Mesenchymal stem cell (in vitro differentiated cells and primary cell): ENCODE measurements around the gene LGALS7B.
"Not testable (repeated sequence)": the region's sequence is repeated elsewhere in the genome, so short reads cannot be mapped to it uniquely, and the experiment has no call there.

Experiments
- DNase-seq: peaks from one replicate; pipeline ENCODE4 v3.0.0-alpha.2; 2013
- H2AFZ ChIP-seq: one replicate; pipeline ENCODE4 v1.6.1; 2013; ENCODE audit warnings: low read depth, mild to moderate bottlenecking, control low read depth, inconsistent platforms, low read length, moderate library complexity
- H2AK5ac ChIP-seq: 2 replicates; pipeline ENCODE4 v1.6.1; 2013; ENCODE audit warnings: low read length, moderate library complexity, mild to moderate bottlenecking, inconsistent platforms; ENCODE audit not compliant: severe bottlenecking
- H2BK120ac ChIP-seq: one replicate; pipeline ENCODE4 v1.6.1; 2013; ENCODE audit warnings: low read depth, mild to moderate bottlenecking, inconsistent platforms, low read length, moderate library complexity
- H2BK12ac ChIP-seq, 2 experiments: one replicate each; pipeline ENCODE4 v1.6.1; 2013; ENCODE audit warnings: inconsistent platforms in 2 of 2, low read length in 2 of 2, mild to moderate bottlenecking in 2 of 2, moderate library complexity in 2 of 2, control low read depth in 1 of 2
- H2BK15ac ChIP-seq: one replicate; pipeline ENCODE4 v1.6.1; 2013; ENCODE audit warnings: mild to moderate bottlenecking, low read depth, inconsistent platforms; ENCODE audit not compliant: poor library complexity, severe bottlenecking
- H2BK5ac ChIP-seq: 2 replicates; pipeline ENCODE4 v1.6.1; 2013; ENCODE audit warnings: low read depth, mild to moderate bottlenecking, low read length, control low read depth, inconsistent platforms; ENCODE audit not compliant: poor library complexity, severe bottlenecking
- H3K14ac ChIP-seq, 2 experiments: one replicate each; pipeline ENCODE4 v1.6.1; 2013; ENCODE audit warnings: inconsistent platforms in 2 of 2, low read length in 2 of 2, control low read depth in 1 of 2, mild to moderate bottlenecking in 1 of 2, moderate library complexity in 1 of 2
- H3K18ac ChIP-seq, 2 experiments: one replicate each; pipeline ENCODE4 v1.6.1; 2013; ENCODE audit warnings: inconsistent platforms in 2 of 2, low read length in 2 of 2, control low read depth in 1 of 2, low read depth in 1 of 2, mild to moderate bottlenecking in 1 of 2
- H3K23ac ChIP-seq, 2 experiments: one replicate each; pipeline ENCODE4 v1.6.1; 2013; ENCODE audit warnings: inconsistent platforms in 2 of 2, low read length in 2 of 2, mild to moderate bottlenecking in 2 of 2, moderate library complexity in 2 of 2, control low read depth in 1 of 2
- H3K27ac ChIP-seq: 2 replicates; pipeline ENCODE4 v1.5.1; 2013; ENCODE audit warnings: mild to moderate bottlenecking, moderate library complexity, low read length, control low read depth, inconsistent platforms; ENCODE audit not compliant: poor library complexity, severe bottlenecking
- H3K27me3 ChIP-seq, 2 experiments: 2 replicates each; pipeline versions ENCODE4 v1.6.1 to v1.7.0; 2013; ENCODE audit warnings: low read length in 2 of 2, mild to moderate bottlenecking in 2 of 2, moderate library complexity in 2 of 2, control low read depth in 1 of 2, inconsistent platforms in 1 of 2; ENCODE audit not compliant: control insufficient read depth in 1 of 2, insufficient read depth in 1 of 2
- H3K36me3 ChIP-seq, 2 experiments: 2 replicates each; pipeline versions ENCODE4 v1.6.1 to v1.7.0; 2013; ENCODE audit warnings: low read length in 2 of 2, control low read depth in 1 of 2, inconsistent platforms in 1 of 2, low read depth in 1 of 2, mild to moderate bottlenecking in 1 of 2; ENCODE audit not compliant: insufficient read depth in 2 of 2, control insufficient read depth in 1 of 2
- H3K4ac ChIP-seq, 2 experiments: one replicate each; pipeline ENCODE4 v1.6.1; 2013; ENCODE audit warnings: inconsistent platforms in 2 of 2, low read length in 2 of 2, mild to moderate bottlenecking in 2 of 2, moderate library complexity in 2 of 2, control low read depth in 1 of 2, low read depth in 1 of 2
- H3K4me1 ChIP-seq: 2 replicates; pipeline ENCODE4 v1.6.1; 2013; ENCODE audit warnings: low read depth, low read length, control low read depth; ENCODE audit not compliant: control insufficient read depth, insufficient read depth
- H3K4me2 ChIP-seq: 2 replicates; pipeline ENCODE4 v1.6.1; 2013; ENCODE audit warnings: low read length, mild to moderate bottlenecking, inconsistent platforms; ENCODE audit not compliant: poor library complexity, severe bottlenecking
- H3K4me3 ChIP-seq, 2 experiments: 2 replicates each; pipeline versions ENCODE4 v1.5.1 to v1.7.0; 2013; ENCODE audit warnings: low read length in 2 of 2, mild to moderate bottlenecking in 2 of 2, control low read depth in 1 of 2, low read depth in 1 of 2; ENCODE audit not compliant: insufficient read depth in 1 of 2
- H3K79me1 ChIP-seq: replicated peaks from 2 replicates; pipeline ENCODE4 v1.6.1; 2013; ENCODE audit warnings: mild to moderate bottlenecking, control low read depth, low read length, inconsistent platforms; ENCODE audit not compliant: poor library complexity, severe bottlenecking
- H3K9ac ChIP-seq: 2 replicates; pipeline ENCODE4 v1.7.0; 2013; ENCODE audit warnings: mild to moderate bottlenecking, low read length, moderate library complexity
- H3K9me3 ChIP-seq: 2 replicates; pipeline ENCODE4 v1.7.0; 2013; ENCODE audit warnings: mild to moderate bottlenecking, low read length; ENCODE audit not compliant: control insufficient read depth
- H4K8ac ChIP-seq: one replicate; pipeline ENCODE4 v1.6.1; 2013; ENCODE audit warnings: inconsistent platforms, mild to moderate bottlenecking, low read length, moderate library complexity
- H4K91ac ChIP-seq: one replicate; pipeline ENCODE4 v1.6.1; 2013; ENCODE audit warnings: mild to moderate bottlenecking, low read length, inconsistent platforms
- whole genome bisulfite sequencing: methylation state at CpG from one replicate; pipeline ENCODE4 v1.1.7; 2013; ENCODE audit warnings: mixed read lengths; 5-methylcytosine and 5-hydroxymethylcytosine counted together

Gene LGALS7B

DNA sequence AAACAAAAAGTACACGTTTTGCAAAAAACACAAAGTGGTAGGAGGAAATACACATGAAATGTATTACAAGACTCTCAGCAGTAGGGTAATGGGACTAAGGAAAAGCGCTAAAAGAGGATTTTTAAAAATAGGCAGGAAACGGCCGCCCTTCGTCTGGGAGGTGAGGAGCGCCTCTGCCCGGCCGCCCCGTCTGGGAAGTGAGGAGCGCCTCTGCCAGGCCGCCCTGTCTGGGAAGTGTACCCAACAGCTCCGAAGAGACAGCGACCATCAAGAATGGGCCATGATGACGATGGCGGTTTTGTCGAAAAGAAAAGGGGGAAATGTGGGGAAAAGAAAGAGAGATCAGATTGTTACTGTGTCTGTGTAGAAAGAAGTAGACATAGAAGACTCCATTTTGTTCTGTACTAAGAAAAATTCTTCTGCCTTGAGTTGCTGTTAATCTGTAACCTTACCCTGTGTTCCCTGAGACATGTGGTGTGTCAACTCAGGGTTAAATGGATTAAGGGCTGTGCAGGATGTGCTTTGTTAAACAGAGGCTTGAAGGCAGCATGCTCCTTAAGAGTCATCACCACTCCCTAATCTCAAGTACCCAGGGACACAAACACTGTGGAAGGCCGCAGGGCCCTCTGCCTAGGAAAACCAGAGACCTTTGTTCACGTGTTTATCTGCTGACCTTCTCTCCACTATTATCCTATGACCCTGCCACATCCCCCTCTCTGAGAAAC, 18.5 kb downstream of the LGALS7B start:
- H3K14ac ChIP-seq, H3K4me1 ChIP-seq, H3K27ac ChIP-seq, H2BK15ac ChIP-seq, H3K18ac ChIP-seq, H4K8ac ChIP-seq, H2AFZ ChIP-seq, H3K4ac ChIP-seq, H3K27me3 ChIP-seq, H3K79me1 ChIP-seq, H3K9ac ChIP-seq, H3K4me2 ChIP-seq, H3K36me3 ChIP-seq, H2BK5ac ChIP-seq, H2BK12ac ChIP-seq, H3K9me3 ChIP-seq, H4K91ac ChIP-seq, H3K23ac ChIP-seq, H2BK120ac ChIP-seq, H3K4me3 ChIP-seq: not testable (repeated sequence)
- WGBS, result 79% methylated on average over 12 of the region's 18 CpGs
- peak overlapping the region; percentile 32 for H2AK5ac ChIP-seq
- peak; percentile 66 for DNase-seq

- H3K36me3 ChIP-seq, result peaks cover 0 to 2% of the 10 kb centered on the region in 2 experiments
- peak overlapping the region; percentile 27 to 61 for H2BK12ac ChIP-seq
- H3K9ac ChIP-seq, result no peak overlapping the region
- no peaks in the 10 kb centered on the region for H3K9me3 ChIP-seq
- peak overlapping the region in 1 of 2 experiments; percentile 72 for H3K14ac ChIP-seq
- no peak overlapping the region for H2BK5ac ChIP-seq
- peak overlapping the region; percentile 6 for H2BK15ac ChIP-seq
- H3K4ac ChIP-seq, result peak overlapping the region in 1 of 2 experiments; percentile 22
- H2AFZ ChIP-seq, result no peak overlapping the region
- H2AK5ac ChIP-seq, result peak overlapping the region; percentile 94
- H2BK120ac ChIP-seq, result no peak overlapping the region
- WGBS, result 96% methylated on average over 14 of the region's 17 CpGs
- no peak overlapping the region for H3K23ac ChIP-seq
- H3K27ac ChIP-seq, result no peak overlapping the region
- no peaks in the 10 kb centered on the region for H3K79me1 ChIP-seq
- DNase-seq, result no peak
- H3K27me3 ChIP-seq, result no peaks in the 10 kb centered on the region
- H3K4me1 ChIP-seq, result peaks cover 6% of the 10 kb centered on the region
- no peak overlapping the region for H4K91ac ChIP-seq
- H3K4me2 ChIP-seq, result no peak overlapping the region
- peak overlapping the region; percentile 79 for H4K8ac ChIP-seq
- H3K4me3 ChIP-seq, result no peak overlapping the region
- H3K18ac ChIP-seq, result peak overlapping the region; percentile 61 to 64
Observed at GRCh38 chr19:38808741-38809140, 19.7 kb downstream of the LGALS7B start.

DNA sequence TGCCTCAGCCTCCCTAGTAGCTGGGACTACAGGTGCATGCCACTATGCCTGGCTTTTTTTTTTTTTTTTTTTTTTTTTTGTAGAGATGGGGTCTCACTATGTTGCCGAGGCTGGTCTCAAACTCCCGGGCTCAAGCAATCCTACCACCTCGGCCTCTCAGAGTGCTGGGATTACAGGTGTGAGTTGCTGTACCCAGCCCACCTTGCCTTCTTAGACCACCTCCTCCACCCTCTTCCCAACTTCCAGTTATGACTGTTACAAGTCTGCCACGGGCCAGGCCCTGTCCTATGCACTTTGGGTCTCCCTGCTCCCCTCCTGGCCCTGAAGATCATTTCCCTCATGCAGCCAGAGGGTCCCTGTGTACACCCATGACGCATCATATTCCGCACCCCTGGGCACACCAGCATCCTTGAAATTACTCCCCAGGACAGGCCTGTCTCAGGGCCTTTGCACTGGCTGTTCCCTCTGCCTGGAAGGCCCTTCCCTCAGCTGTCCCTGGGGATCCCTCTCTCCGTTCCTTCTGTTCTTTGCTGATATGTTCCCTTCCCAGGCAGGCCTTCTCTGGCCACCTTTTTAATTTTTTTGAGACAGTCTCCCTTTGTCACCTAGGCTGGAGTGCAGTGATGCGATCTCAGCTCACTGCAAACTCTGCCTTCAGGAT, 20.7 kb downstream of the LGALS7B start:
- Histone ChIP-seq H3K79me1 (no peaks in the 10 kb centered on the region), H3K27me3 (no peaks in the 10 kb centered on the region), H2AFZ (no peak overlapping the region), H3K9ac (no peak overlapping the region), H3K36me3 (peaks cover under 1 to 2% of the 10 kb centered on the region in 2 experiments), H3K4me1 (peaks cover 6% of the 10 kb centered on the region), H3K4me3 (no peak overlapping the region), H2BK5ac (no peak overlapping the region), H4K91ac (no peak overlapping the region), H3K23ac (no peak overlapping the region), H3K4me2 (no peak overlapping the region), H2BK15ac (no peak overlapping the region), H3K18ac (no peak overlapping the region), H4K8ac (no peak overlapping the region), H3K9me3 (no peaks in the 10 kb centered on the region), H2AK5ac (no peak overlapping the region), H3K14ac (no peak overlapping the region), H2BK12ac (no peak overlapping the region), H3K4ac (no peak overlapping the region), H3K27ac (no peak overlapping the region), H2BK120ac (no peak overlapping the region)
- 96% methylated on average over 8 of the region's 8 CpGs for WGBS
- no peak for DNase-seq

DNA sequence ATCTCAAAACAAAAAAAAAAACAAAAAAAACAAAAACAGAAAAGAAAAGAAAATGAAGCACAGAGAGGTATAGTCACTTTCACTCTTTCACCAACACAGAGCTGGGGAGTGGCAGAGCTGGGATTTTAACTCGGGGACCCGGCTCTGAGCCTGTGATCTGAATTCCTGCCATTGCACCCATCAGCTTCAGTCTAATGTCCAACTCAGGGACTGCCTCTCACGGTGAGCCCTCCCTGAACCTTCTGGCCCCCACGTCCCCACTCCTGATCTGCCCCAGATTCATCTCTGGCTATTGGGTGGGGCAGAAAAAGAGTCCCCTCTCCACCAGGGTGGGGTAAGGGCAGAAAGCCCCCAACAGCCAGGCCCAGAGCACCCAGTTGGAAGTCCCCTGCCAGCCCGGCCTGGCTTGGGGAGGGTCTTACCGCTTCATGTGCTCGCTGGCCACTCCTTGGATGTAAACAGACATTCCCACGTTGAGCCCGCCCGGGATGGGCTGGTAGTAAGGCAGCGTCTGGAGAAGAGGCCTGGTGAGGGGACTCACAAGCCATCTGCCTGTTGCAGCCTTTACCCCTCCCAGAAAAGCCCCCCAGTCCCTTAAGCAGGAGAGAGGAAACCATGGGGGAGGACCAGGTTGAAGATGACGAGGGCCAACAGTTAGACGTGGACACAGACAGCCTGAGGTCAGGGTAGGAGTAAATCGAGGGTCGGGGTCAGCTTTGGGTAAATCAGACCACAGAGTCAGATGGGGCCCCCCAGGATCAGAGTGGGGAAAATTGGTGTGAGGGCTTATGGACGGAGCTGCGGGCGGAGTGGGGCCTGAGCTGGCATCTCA, 23.2 kb downstream of the LGALS7B start:
- Histone ChIP-seq H2BK12ac (no peak overlapping the region), H3K9ac (no peak overlapping the region), H3K27me3 (no peaks in the 10 kb centered on the region), H3K4me1 (peaks cover 6% of the 10 kb centered on the region), H2BK15ac (no peak overlapping the region), H3K23ac (no peak overlapping the region), H2AK5ac (no peak overlapping the region), H3K4ac (no peak overlapping the region), H3K4me3 (no peak overlapping the region), H4K8ac (no peak overlapping the region), H3K4me2 (no peak overlapping the region), H2AFZ (no peak overlapping the region), H2BK5ac (no peak overlapping the region), H3K14ac (no peak overlapping the region), H3K36me3 (peaks cover 21 to 27% of the 10 kb centered on the region in 2 experiments), H2BK120ac (no peak overlapping the region), H3K18ac (no peak overlapping the region), H3K79me1 (no peaks in the 10 kb centered on the region), H3K9me3 (no peaks in the 10 kb centered on the region), H3K27ac (no peak overlapping the region), H4K91ac (no peak overlapping the region)
- WGBS, result 87% methylated on average over 14 of the region's 18 CpGs
- no peak for DNase-seq
